PFSK-1 (cell line): ENCODE data around the gene NCAM1.

Source experiments
- FOXP2 ChIP-seq: optimal IDR thresholded peaks from 2 replicates; pipeline ENCODE3; 2011; ENCODE audit warnings: borderline replicate concordance, control low read depth, inconsistent platforms; ENCODE audit not compliant: insufficient read depth; ENCODE audit errors: extremely low read length, extremely low read depth
- POLR2AphosphoS5 ChIP-seq: IDR thresholded peaks from 2 replicates; pipeline ENCODE4 v1.6.1; 2012; ENCODE audit warnings: low read depth, mild to moderate bottlenecking, control low read depth, low read length, moderate library complexity
- SIN3A ChIP-seq: IDR thresholded peaks from 2 replicates; pipeline ENCODE4 v1.6.1; 2012; ENCODE audit warnings: mild to moderate bottlenecking, low read length, moderate library complexity, borderline replicate concordance; ENCODE audit not compliant: insufficient read depth
- TAF1 ChIP-seq: IDR thresholded peaks from 2 replicates; pipeline ENCODE4 v1.6.1; 2012; ENCODE audit warnings: low read length, control low read depth, borderline replicate concordance; ENCODE audit not compliant: insufficient read depth
- TF ChIP-seq, protein P1 (sequence below), 2 experiments: IDR thresholded peaks; 2 replicates each; pipeline versions ENCODE4 v1.6.1 to v1.8.0; 2011 to 2012; ENCODE audit warnings: low read depth in 2 of 2, low read length in 2 of 2, control low read depth in 1 of 2, inconsistent platforms in 1 of 2, mild to moderate bottlenecking in 1 of 2, moderate library complexity in 1 of 2; ENCODE audit not compliant: insufficient read depth in 1 of 2

NCAM1 gene

GRCh38 chr11:113138731-113139130, 177.5 kb downstream of the NCAM1 start:
- no peak for TF ChIP-seq POLR2AphosphoS5
- no peak for TF ChIP-seq TAF1
- TF ChIP-seq, protein P1, sequence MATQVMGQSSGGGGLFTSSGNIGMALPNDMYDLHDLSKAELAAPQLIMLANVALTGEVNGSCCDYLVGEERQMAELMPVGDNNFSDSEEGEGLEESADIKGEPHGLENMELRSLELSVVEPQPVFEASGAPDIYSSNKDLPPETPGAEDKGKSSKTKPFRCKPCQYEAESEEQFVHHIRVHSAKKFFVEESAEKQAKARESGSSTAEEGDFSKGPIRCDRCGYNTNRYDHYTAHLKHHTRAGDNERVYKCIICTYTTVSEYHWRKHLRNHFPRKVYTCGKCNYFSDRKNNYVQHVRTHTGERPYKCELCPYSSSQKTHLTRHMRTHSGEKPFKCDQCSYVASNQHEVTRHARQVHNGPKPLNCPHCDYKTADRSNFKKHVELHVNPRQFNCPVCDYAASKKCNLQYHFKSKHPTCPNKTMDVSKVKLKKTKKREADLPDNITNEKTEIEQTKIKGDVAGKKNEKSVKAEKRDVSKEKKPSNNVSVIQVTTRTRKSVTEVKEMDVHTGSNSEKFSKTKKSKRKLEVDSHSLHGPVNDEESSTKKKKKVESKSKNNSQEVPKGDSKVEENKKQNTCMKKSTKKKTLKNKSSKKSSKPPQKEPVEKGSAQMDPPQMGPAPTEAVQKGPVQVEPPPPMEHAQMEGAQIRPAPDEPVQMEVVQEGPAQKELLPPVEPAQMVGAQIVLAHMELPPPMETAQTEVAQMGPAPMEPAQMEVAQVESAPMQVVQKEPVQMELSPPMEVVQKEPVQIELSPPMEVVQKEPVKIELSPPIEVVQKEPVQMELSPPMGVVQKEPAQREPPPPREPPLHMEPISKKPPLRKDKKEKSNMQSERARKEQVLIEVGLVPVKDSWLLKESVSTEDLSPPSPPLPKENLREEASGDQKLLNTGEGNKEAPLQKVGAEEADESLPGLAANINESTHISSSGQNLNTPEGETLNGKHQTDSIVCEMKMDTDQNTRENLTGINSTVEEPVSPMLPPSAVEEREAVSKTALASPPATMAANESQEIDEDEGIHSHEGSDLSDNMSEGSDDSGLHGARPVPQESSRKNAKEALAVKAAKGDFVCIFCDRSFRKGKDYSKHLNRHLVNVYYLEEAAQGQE (IDR thresholded peaks at IDR 0.05; ENCODE audit: insufficient read depth in 1 of 2, low read depth in 2 of 2, low read length in 2 of 2), result no peak
- no peak for TF ChIP-seq SIN3A
- TF ChIP-seq FOXP2, result no peak

DNA sequence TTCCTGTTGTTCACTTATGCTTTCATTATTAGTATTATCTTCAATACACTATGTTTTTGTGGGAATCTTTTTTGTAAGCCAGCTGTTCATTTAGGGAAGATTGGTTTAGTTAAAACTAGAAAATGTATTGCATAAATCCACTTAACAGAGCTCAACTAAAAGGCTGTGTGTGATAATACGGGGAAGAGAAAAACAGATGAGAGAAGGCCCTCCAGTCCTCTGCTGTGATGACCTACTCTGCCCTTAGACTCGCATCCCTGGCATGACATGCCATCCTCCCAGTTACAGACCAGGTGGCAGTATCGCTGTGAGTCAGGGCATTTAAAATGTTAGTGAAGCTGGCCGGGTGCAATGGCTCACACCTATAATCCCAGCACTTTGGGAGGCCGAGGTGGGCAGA, 179.8 kb downstream of the NCAM1 start:
- TF ChIP-seq, protein P1 (IDR thresholded peaks at IDR 0.05; ENCODE audit: insufficient read depth in 1 of 2, low read depth in 2 of 2, low read length in 2 of 2), result no peak
- TF ChIP-seq FOXP2, result no peak
- TF ChIP-seq SIN3A, result no peak
- TF ChIP-seq POLR2AphosphoS5, result no peak
- no peak for TF ChIP-seq TAF1

DNA sequence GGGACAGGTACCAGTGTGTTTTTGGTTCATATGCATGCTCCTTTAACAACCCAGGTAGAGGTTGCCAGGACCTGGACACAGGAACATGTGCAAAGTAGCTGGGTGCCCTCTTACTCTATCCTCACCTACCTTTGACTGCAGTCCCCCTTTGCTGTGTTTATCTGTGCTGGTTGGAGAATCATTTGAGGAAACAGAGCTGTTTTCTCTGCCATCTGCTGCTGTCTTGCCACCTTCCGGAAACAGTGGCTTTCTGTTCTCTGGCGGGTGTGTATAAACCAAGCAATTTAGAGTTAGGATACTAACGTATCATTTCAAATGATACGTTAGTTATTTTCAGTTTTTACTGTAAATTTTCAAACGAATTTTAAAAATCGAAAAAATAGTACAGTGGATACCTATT, 181.3 kb downstream of the NCAM1 start:
- TF ChIP-seq, protein P1 (IDR thresholded peaks at IDR 0.05; ENCODE audit: insufficient read depth in 1 of 2, low read depth in 2 of 2, low read length in 2 of 2), result no peak
- no peak for TF ChIP-seq SIN3A
- no peak for TF ChIP-seq FOXP2
- no peak for TF ChIP-seq TAF1
- no peak for TF ChIP-seq POLR2AphosphoS5

GRCh38 chr11:113147249-113147648, 186.0 kb downstream of the NCAM1 start:
- TF ChIP-seq POLR2AphosphoS5, result no peak
- TF ChIP-seq, protein P1 (IDR thresholded peaks at IDR 0.05; ENCODE audit: insufficient read depth in 1 of 2, low read depth in 2 of 2, low read length in 2 of 2), result no peak
- no peak for TF ChIP-seq SIN3A
- no peak for TF ChIP-seq TAF1
- no peak for TF ChIP-seq FOXP2

GRCh38 chr11:113148076-113148475, 186.9 kb downstream of the NCAM1 start:
- TF ChIP-seq SIN3A (no peak), FOXP2 (no peak), POLR2AphosphoS5 (no peak), TAF1 (no peak)
- TF ChIP-seq, protein P1 (IDR thresholded peaks at IDR 0.05; ENCODE audit: insufficient read depth in 1 of 2, low read depth in 2 of 2, low read length in 2 of 2), result no peak
